ENCODE results near the gene ANK2. TPM values are rescaled to one million over a fixed set of nuclear protein-coding genes. Genes with fewer than 3 reads are reported as not detected.

ANK2 gene
- total RNA-seq, 1 experiment from 2014 or later, result 5.6 TPM

- DNase-seq, result no peak
- Histone ChIP-seq H3K4me3 (no peak overlapping the region), H3K36me3 (no peaks in the 10 kb centered on the region), H3K27me3 (no peaks in the 10 kb centered on the region), H3K9me3 (no peaks in the 10 kb centered on the region)
These were observed 349.1 kb downstream of the ANK2 start for GRCh38 chr4:113398441-113399143.

- DNase-seq, result no peak
- H3K9me3 ChIP-seq, result no peaks in the 10 kb centered on the region
- H3K36me3 ChIP-seq, result no peaks in the 10 kb centered on the region
- no peak overlapping the region for H3K4me3 ChIP-seq
- H3K27me3 ChIP-seq, result no peaks in the 10 kb centered on the region
These were observed 354.7 kb downstream of the ANK2 start for GRCh38 chr4:113404167-113404571.

GRCh38 chr4:113404841-113405240, 355.4 kb downstream of the ANK2 start:
- H3K36me3 ChIP-seq, result no peaks in the 10 kb centered on the region
- no peaks in the 10 kb centered on the region for H3K9me3 ChIP-seq
- H3K27me3 ChIP-seq, result no peaks in the 10 kb centered on the region
- no peak overlapping the region for H3K4me3 ChIP-seq
- no peak for DNase-seq

- no peaks in the 10 kb centered on the region for H3K27me3 ChIP-seq
- no peak for DNase-seq
- H3K36me3 ChIP-seq, result no peaks in the 10 kb centered on the region
- H3K9me3 ChIP-seq, result no peaks in the 10 kb centered on the region; the same call in 1 of the 2 replicates
- H3K4me3 ChIP-seq, result no peak overlapping the region
These were observed 356.6 kb downstream of the ANK2 start for GRCh38 chr4:113405874-113406722.

- DNase-seq, result no peak
- H3K9me3 ChIP-seq, result no peaks in the 10 kb centered on the region; the same call in 1 of the 2 replicates
These were observed 357.2 kb downstream of the ANK2 start for GRCh38 chr4:113406723-113407016.

GRCh38 chr4:113407409-113407808, 358.0 kb downstream of the ANK2 start:
- H3K9me3 ChIP-seq, result no peaks in the 10 kb centered on the region; the same call in 1 of the 2 replicates

More at GRCh38 chr4:113406723-113407016, 357.2 kb downstream of the ANK2 start:
- no peaks in the 10 kb centered on the region for H3K27me3 ChIP-seq
- no peak overlapping the region for H3K4me3 ChIP-seq
- no peaks in the 10 kb centered on the region for H3K36me3 ChIP-seq

GRCh38 chr4:113409181-113409580, 359.7 kb downstream of the ANK2 start:
- no peaks in the 10 kb centered on the region; the same call in 1 of the 2 replicates for H3K9me3 ChIP-seq
- no peaks in the 10 kb centered on the region for H3K27me3 ChIP-seq
- H3K36me3 ChIP-seq, result no peaks in the 10 kb centered on the region
- H3K4me3 ChIP-seq, result no peak overlapping the region
- no peak for DNase-seq

More at GRCh38 chr4:113407409-113407808, 358.0 kb downstream of the ANK2 start:
- no peak for DNase-seq
- Histone ChIP-seq H3K36me3 (no peaks in the 10 kb centered on the region), H3K4me3 (no peak overlapping the region), H3K27me3 (no peaks in the 10 kb centered on the region)

- no peak for DNase-seq
- Histone ChIP-seq H3K36me3 (no peaks in the 10 kb centered on the region), H3K9me3 (no peaks in the 10 kb centered on the region; the same call in 1 of the 2 replicates), H3K27me3 (no peaks in the 10 kb centered on the region), H3K4me3 (no peak overlapping the region)
These were observed 361.2 kb downstream of the ANK2 start for GRCh38 chr4:113410686-113411085.

- H3K27me3 ChIP-seq, result no peaks in the 10 kb centered on the region
- peak; percentile 5 for DNase-seq
- H3K4me3 ChIP-seq, result no peak overlapping the region
- H3K9me3 ChIP-seq, result no peaks in the 10 kb centered on the region; the same call in 1 of the 2 replicates
- H3K36me3 ChIP-seq, result no peaks in the 10 kb centered on the region
These were observed 362.1 kb downstream of the ANK2 start for GRCh38 chr4:113411496-113411938.

- H3K4me3 ChIP-seq, result no peak overlapping the region
- H3K9me3 ChIP-seq, result no peaks in the 10 kb centered on the region
- H3K27me3 ChIP-seq, result no peaks in the 10 kb centered on the region
- H3K36me3 ChIP-seq, result no peaks in the 10 kb centered on the region
- no peak for DNase-seq
These were observed 370.2 kb downstream of the ANK2 start for GRCh38 chr4:113419631-113420030.

- DNase-seq, result no peak
- Histone ChIP-seq H3K9me3 (no peaks in the 10 kb centered on the region), H3K27me3 (no peaks in the 10 kb centered on the region), H3K36me3 (no peaks in the 10 kb centered on the region), H3K4me3 (no peak overlapping the region)
These were observed 371.5 kb downstream of the ANK2 start for GRCh38 chr4:113420938-113421337.

GRCh38 chr4:113423631-113424030, 374.2 kb downstream of the ANK2 start:
- H3K27me3 ChIP-seq, result no peaks in the 10 kb centered on the region
- no peaks in the 10 kb centered on the region for H3K36me3 ChIP-seq
- no peaks in the 10 kb centered on the region for H3K9me3 ChIP-seq
- no peak for DNase-seq
- H3K4me3 ChIP-seq, result no peak overlapping the region

- Histone ChIP-seq H3K4me3 (no peak overlapping the region), H3K36me3 (no peaks in the 10 kb centered on the region)
- no peak for DNase-seq
These were observed 383.7 kb downstream of the ANK2 start for GRCh38 chr4:113433116-113433515.

More at GRCh38 chr4:113433116-113433515, 383.7 kb downstream of the ANK2 start:
- Histone ChIP-seq H3K27me3 (no peaks in the 10 kb centered on the region), H3K9me3 (peaks cover 4% of the 10 kb centered on the region)
